ENCODE results near the gene TTC34. TPM values are rescaled to one million over a fixed set of nuclear protein-coding genes. Genes with fewer than 3 reads are reported as not detected.

TTC34 gene
- total and polyA plus RNA-seq, 2 experiments from 2014 or later = 0.08 to 0.35 TPM

DNA sequence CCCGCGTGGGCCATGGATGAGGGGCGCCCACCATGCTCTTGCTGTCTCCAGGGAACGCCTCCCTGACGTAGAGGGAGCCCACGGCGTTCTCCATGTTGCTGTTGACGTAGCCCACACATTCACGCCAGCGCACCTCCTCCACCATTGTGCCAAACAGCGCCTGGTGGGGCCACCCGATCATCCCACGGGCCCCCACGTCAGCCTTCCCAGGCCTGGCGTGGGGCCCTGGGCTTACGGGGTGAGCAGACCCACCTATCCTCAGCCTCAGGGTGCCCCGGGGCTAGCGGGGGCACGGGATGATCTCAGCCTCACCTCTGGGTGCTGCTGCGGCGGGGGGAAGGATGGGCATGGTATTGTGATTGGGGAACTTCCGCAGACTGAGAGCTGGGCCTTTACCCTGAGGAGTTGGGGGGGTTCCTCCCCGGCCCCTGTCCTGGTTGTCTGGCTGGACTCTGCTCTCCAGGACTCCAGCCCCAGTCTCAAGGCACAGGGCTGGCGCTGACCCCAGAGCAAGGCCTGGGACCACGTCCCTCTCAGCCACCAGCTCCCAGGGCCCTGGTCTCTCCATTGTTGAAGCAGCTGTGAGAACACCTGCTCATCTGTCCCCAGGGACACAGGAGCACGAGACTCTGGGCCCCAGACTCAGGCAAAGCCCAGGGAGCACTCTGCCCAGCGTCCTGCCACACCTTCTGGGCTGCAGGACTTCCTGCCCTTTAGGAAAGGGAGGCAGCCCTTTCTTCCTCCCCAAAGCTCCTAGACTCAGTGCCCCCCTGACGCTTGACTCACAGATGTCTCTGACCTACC lies 204.8 kb downstream of the TTC34 start:
- Histone ChIP-seq H3K9me2 (ENCODE audit: insufficient read depth) (no peaks in the 10 kb centered on the region), H4K20me1 (replicated peaks; ENCODE audit: insufficient read depth) (no peaks in the 10 kb centered on the region), H3K4me2 (no peak overlapping the region), H3K4me3 (no peak overlapping the region), H3K79me2 (replicated peaks; ENCODE audit: insufficient read depth) (no peaks in the 10 kb centered on the region), H3F3A (replicated peaks; ENCODE audit: low read depth) (no peaks in the 10 kb centered on the region), H3K27ac (ENCODE audit: low read depth) (no peak overlapping the region), H3K4me1 (ENCODE audit: insufficient read depth) (no peaks in the 10 kb centered on the region), H3K27me3 (ENCODE audit: insufficient read depth) (no peaks in the 10 kb centered on the region), H3K36me3 (ENCODE audit: insufficient read depth) (no peaks in the 10 kb centered on the region), H2AFZ (no peak overlapping the region)
- TF ChIP-seq JUNB (IDR thresholded peaks at IDR 0.05; ENCODE audit: unreplicated experiment) (no peak), POLR2AphosphoS5 (IDR thresholded peaks at IDR 0.05; ENCODE audit: low read depth) (no peak), ETS1 (IDR thresholded peaks at IDR 0.05) (no peak), CTCF (conservative IDR thresholded peaks at IDR 0.05; ENCODE audit: low read depth in 2 of 2) (no peak), NANOG (IDR thresholded peaks at IDR 0.05; ENCODE audit: borderline replicate concordance) (no peak), ZNF114 (CRISPR knock-in tag; IDR thresholded peaks at IDR 0.05) (no peak), ZNF331 (CRISPR knock-in tag; IDR thresholded peaks at IDR 0.05; ENCODE audit: low read depth) (no peak)
- DNase-seq (ENCODE audit: low spot score) = no peak
- Mint-ChIP-seq H3K27ac (no peak overlapping the region), H3K36me3 (ENCODE audit: low read depth) (no peaks in the 10 kb centered on the region), H3K9me3 (peaks cover 8% of the 10 kb centered on the region; the same call in 2 of the 3 replicates), H3K4me1 (no peaks in the 10 kb centered on the region), H3K4me3 (no peak overlapping the region), H3K27me3 (ENCODE audit: insufficient read depth, low read depth, poor library complexity) (peaks cover 6% of the 10 kb centered on the region)
- no peak for ATAC-seq

GRCh38 chr1:2595812-2596529 lies 205.5 kb downstream of the TTC34 start:
- H4K20me1 ChIP-seq (replicated peaks; ENCODE audit: insufficient read depth) = no peaks in the 10 kb centered on the region
- Mint-ChIP-seq H3K27me3 (ENCODE audit: insufficient read depth, low read depth, poor library complexity) (peaks cover 6% of the 10 kb centered on the region), H3K4me1 (no peaks in the 10 kb centered on the region), H3K27ac (no peak overlapping the region), H3K36me3 (ENCODE audit: low read depth) (peaks cover 4% of the 10 kb centered on the region; the same call in 2 of the 3 replicates), H3K9me3 (peaks cover 16% of the 10 kb centered on the region), H3K4me3 (no peak overlapping the region)
- TF ChIP-seq EZH2phosphoT487 (IDR thresholded peaks at IDR 0.05; ENCODE audit: unreplicated experiment) (no peak), ZNF331 (CRISPR knock-in tag; IDR thresholded peaks at IDR 0.05; ENCODE audit: low read depth) (no peak)
- TF ChIP-seq, protein P1, sequence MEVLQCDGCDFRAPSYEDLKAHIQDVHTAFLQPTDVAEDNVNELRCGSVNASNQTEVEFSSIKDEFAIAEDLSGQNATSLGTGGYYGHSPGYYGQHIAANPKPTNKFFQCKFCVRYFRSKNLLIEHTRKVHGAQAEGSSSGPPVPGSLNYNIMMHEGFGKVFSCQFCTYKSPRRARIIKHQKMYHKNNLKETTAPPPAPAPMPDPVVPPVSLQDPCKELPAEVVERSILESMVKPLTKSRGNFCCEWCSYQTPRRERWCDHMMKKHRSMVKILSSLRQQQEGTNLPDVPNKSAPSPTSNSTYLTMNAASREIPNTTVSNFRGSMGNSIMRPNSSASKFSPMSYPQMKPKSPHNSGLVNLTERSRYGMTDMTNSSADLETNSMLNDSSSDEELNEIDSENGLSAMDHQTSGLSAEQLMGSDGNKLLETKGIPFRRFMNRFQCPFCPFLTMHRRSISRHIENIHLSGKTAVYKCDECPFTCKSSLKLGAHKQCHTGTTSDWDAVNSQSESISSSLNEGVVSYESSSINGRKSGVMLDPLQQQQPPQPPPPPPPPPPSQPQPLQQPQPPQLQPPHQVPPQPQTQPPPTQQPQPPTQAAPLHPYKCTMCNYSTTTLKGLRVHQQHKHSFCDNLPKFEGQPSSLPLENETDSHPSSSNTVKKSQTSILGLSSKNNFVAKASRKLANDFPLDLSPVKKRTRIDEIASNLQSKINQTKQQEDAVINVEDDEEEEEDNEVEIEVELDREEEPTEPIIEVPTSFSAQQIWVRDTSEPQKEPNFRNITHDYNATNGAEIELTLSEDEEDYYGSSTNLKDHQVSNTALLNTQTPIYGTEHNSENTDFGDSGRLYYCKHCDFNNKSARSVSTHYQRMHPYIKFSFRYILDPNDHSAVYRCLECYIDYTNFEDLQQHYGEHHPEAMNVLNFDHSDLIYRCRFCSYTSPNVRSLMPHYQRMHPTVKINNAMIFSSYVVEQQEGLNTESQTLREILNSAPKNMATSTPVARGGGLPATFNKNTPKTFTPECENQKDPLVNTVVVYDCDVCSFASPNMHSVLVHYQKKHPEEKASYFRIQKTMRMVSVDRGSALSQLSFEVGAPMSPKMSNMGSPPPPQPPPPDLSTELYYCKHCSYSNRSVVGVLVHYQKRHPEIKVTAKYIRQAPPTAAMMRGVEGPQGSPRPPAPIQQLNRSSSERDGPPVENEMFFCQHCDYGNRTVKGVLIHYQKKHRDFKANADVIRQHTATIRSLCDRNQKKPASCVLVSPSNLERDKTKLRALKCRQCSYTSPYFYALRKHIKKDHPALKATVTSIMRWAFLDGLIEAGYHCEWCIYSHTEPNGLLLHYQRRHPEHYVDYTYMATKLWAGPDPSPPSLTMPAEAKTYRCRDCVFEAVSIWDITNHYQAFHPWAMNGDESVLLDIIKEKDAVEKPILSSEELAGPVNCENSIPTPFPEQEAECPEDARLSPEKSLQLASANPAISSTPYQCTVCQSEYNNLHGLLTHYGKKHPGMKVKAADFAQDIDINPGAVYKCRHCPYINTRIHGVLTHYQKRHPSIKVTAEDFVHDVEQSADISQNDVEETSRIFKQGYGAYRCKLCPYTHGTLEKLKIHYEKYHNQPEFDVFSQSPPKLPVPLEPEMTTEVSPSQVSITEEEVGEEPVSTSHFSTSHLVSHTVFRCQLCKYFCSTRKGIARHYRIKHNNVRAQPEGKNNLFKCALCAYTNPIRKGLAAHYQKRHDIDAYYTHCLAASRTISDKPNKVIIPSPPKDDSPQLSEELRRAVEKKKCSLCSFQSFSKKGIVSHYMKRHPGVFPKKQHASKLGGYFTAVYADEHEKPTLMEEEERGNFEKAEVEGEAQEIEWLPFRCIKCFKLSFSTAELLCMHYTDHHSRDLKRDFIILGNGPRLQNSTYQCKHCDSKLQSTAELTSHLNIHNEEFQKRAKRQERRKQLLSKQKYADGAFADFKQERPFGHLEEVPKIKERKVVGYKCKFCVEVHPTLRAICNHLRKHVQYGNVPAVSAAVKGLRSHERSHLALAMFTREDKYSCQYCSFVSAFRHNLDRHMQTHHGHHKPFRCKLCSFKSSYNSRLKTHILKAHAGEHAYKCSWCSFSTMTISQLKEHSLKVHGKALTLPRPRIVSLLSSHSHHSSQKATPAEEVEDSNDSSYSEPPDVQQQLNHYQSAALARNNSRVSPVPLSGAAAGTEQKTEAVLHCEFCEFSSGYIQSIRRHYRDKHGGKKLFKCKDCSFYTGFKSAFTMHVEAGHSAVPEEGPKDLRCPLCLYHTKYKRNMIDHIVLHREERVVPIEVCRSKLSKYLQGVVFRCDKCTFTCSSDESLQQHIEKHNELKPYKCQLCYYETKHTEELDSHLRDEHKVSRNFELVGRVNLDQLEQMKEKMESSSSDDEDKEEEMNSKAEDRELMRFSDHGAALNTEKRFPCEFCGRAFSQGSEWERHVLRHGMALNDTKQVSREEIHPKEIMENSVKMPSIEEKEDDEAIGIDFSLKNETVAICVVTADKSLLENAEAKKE (CRISPR knock-in tag; IDR thresholded peaks at IDR 0.05) = no peak
- H3K79me2 ChIP-seq (replicated peaks; ENCODE audit: insufficient read depth) = no peaks in the 10 kb centered on the region
- no peak for ATAC-seq
- H3K9me2 ChIP-seq (ENCODE audit: insufficient read depth) = no peaks in the 10 kb centered on the region
- no peak for DNase-seq (ENCODE audit: low spot score)
- no peaks in the 10 kb centered on the region for H3K27me3 ChIP-seq (ENCODE audit: insufficient read depth)
- H3K4me3 ChIP-seq = no peak overlapping the region
- no peak overlapping the region for H2AFZ ChIP-seq
- no peaks in the 10 kb centered on the region for H3K36me3 ChIP-seq (ENCODE audit: insufficient read depth)
- no peaks in the 10 kb centered on the region for H3F3A ChIP-seq (replicated peaks; ENCODE audit: low read depth)
- H3K4me2 ChIP-seq = no peak overlapping the region
- no peaks in the 10 kb centered on the region for H3K4me1 ChIP-seq (ENCODE audit: insufficient read depth)
- no peak overlapping the region for H3K27ac ChIP-seq (ENCODE audit: low read depth)
